ENCODE results near the gene DPYSL3. TPM values are rescaled to one million over a fixed set of nuclear protein-coding genes. Genes with fewer than 3 reads are reported as not detected.

DPYSL3 gene
- total RNA-seq, 4 donors from 2014 or later = 38.9 to 68.0 (median 50.0) TPM

- peaks cover 0 to 43% (median 11%) of the 10 kb centered on the region in 4 donors for H3K4me1 ChIP-seq
- no peak for TF ChIP-seq CTCF (IDR thresholded peaks at IDR 0.05)
- TF ChIP-seq EP300 (IDR thresholded peaks at IDR 0.05) = peak in 1 of 2 donors; percentile 88
- H3K9me3 ChIP-seq = no peaks in the 10 kb centered on the region
- H3K4me3 ChIP-seq = peak overlapping the region in 1 of 4 donors; percentile 90
- no peaks in the 10 kb centered on the region for H3K27me3 ChIP-seq
- peak overlapping the region; percentile 57 to 91 (median 78) for H3K27ac ChIP-seq
- 43 to 46% methylated on average over 10 of the region's 10 CpGs for WGBS, 2 donors
- DNase-seq (ENCODE audit: low spot score in 2 of 2) = peak in 1 of 2 donors; percentile 67
- no peaks in the 10 kb centered on the region for H3K36me3 ChIP-seq
Measured at GRCh38 chr5:147454996-147455677, 54.7 kb downstream of the DPYSL3 start.

GRCh38 chr5:147453875-147454814 lies 55.7 kb downstream of the DPYSL3 start:
- Histone ChIP-seq H3K9me3 (no peaks in the 10 kb centered on the region), H3K4me3 (peak overlapping the region; percentile 46 to 90 (median 68)), H3K36me3 (no peaks in the 10 kb centered on the region), H3K27me3 (no peaks in the 10 kb centered on the region), H3K4me1 (peaks cover 0 to 49% (median 11%) of the 10 kb centered on the region in 4 donors), H3K27ac (peak overlapping the region; percentile 67 to 91 (median 84))
- TF ChIP-seq EP300 (IDR thresholded peaks at IDR 0.05) = peak in 1 of 2 donors; percentile 7
- peak in 1 of 2 donors; percentile 24 for TF ChIP-seq POLR2A (IDR thresholded peaks at IDR 0.05)
- TF ChIP-seq CTCF (IDR thresholded peaks at IDR 0.05) = peak; percentile 86 to 91 (median 90)
- WGBS, 2 donors = 2 to 3% methylated on average over 46 to 47 of the region's 54 CpGs
- DNase-seq (ENCODE audit: low spot score in 2 of 2) = peak; percentile 73 to 80

- no peak for DNase-seq (ENCODE audit: low spot score in 2 of 2)
- H3K27ac ChIP-seq = peak overlapping the region in 1 of 4 donors; percentile 91
- 25 to 30% methylated on average over 25 of the region's 25 CpGs for WGBS, 2 donors
- H3K9me3 ChIP-seq = no peaks in the 10 kb centered on the region
- H3K27me3 ChIP-seq = no peaks in the 10 kb centered on the region
- H3K36me3 ChIP-seq = no peaks in the 10 kb centered on the region
- TF ChIP-seq CTCF (IDR thresholded peaks at IDR 0.05) = no peak
- no peak for TF ChIP-seq EP300 (IDR thresholded peaks at IDR 0.05)
- TF ChIP-seq POLR2A (IDR thresholded peaks at IDR 0.05) = no peak
- peak overlapping the region; percentile 46 to 90 (median 68) for H3K4me3 ChIP-seq
- peaks cover 0 to 56% (median 11%) of the 10 kb centered on the region in 4 donors for H3K4me1 ChIP-seq
Measured at GRCh38 chr5:147452165-147452811, 57.6 kb downstream of the DPYSL3 start.

GRCh38 chr5:147451193-147451592 lies 58.7 kb downstream of the DPYSL3 start:
- Histone ChIP-seq H3K9me3 (no peaks in the 10 kb centered on the region), H3K36me3 (no peaks in the 10 kb centered on the region), H3K27ac (peak overlapping the region in 1 of 4 donors; percentile 4), H3K27me3 (no peaks in the 10 kb centered on the region), H3K4me3 (no peak overlapping the region), H3K4me1 (peaks cover 0 to 62% (median 14%) of the 10 kb centered on the region in 4 donors)
- TF ChIP-seq EP300 (IDR thresholded peaks at IDR 0.05) = no peak
- TF ChIP-seq CTCF (IDR thresholded peaks at IDR 0.05) = no peak
- TF ChIP-seq POLR2A (IDR thresholded peaks at IDR 0.05) = no peak
- 82 to 85% methylated on average over 3 of the region's 3 CpGs for WGBS, 2 donors
- DNase-seq (ENCODE audit: low spot score in 2 of 2) = no peak

Data from tibial nerve (tissue), 4 donors.